ENCODE data around the gene CLDN18. TPM values are rescaled to one million over a fixed set of nuclear protein-coding genes. Genes with fewer than 3 reads are reported as not detected.

Gene CLDN18
- polyA plus RNA-seq, 3 donors, result 0.87 to 4.1 (median 3.6) TPM

DNA sequence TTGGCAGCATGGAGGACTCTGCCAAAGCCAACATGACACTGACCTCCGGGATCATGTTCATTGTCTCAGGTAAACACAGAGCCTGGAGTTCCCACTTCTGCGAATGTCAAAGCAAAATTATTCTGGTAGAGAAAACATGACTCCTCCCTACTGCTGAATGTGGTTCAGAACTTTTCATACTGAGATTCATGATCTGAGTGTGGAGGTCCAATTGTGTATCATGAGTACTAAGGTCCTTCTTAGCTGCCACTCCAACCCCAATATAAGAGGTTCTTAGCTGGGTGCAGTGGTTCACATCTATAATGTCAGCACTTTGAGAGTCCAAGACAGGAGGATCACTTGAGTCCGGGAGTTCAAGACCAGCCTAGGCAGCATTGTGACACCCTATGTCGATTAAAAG lies 13.8 kb downstream of the CLDN18 start:
- DNase-seq, result no peak

- no peak for DNase-seq
Measured at GRCh38 chr3:138025553-138025952, 15.6 kb downstream of the CLDN18 start.

- no peak for DNase-seq
Measured at GRCh38 chr3:138027821-138028220, 17.9 kb downstream of the CLDN18 start.

- DNase-seq, result no peak
Measured at GRCh38 chr3:138030734-138031280, 20.8 kb downstream of the CLDN18 start.

DNA sequence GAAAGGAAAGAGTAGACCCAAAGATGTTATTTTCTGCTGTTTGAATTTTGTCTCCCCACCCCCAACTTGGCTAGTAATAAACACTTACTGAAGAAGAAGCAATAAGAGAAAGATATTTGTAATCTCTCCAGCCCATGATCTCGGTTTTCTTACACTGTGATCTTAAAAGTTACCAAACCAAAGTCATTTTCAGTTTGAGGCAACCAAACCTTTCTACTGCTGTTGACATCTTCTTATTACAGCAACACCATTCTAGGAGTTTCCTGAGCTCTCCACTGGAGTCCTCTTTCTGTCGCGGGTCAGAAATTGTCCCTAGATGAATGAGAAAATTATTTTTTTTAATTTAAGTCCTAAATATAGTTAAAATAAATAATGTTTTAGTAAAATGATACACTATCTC lies 21.6 kb downstream of the CLDN18 start:
- no peak for DNase-seq

DNA sequence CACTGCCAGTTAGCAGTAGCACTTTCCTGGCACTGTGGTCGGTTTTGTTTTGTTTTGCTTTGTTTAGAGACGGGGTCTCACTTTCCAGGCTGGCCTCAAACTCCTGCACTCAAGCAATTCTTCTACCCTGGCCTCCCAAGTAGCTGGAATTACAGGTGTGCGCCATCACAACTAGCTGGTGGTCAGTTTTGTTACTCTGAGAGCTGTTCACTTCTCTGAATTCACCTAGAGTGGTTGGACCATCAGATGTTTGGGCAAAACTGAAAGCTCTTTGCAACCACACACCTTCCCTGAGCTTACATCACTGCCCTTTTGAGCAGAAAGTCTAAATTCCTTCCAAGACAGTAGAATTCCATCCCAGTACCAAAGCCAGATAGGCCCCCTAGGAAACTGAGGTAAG lies 22.6 kb downstream of the CLDN18 start:
- DNase-seq, result no peak

GRCh38 chr3:138033202-138033691 lies 23.3 kb downstream of the CLDN18 start:
- DNase-seq, result no peak

DNA sequence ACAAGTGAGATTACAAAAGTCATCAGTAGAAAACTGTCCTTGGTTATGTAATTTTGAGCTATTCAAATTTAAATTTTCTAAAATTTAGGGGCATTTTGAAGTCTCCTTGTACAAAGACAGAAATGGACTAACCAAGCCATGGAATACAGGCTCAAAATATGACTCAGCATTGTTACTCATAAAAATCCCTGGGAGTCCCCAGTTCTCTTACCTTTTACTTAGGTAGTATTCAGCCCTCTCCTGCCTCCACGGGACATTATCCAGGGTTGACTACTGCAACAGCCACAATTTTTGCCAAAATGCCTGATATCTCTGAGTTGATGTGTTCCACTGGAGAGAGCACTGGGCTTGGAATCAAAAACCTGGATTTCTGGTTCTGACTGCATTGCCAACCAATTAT lies 25.0 kb downstream of the CLDN18 start:
- no peak for DNase-seq

DNA sequence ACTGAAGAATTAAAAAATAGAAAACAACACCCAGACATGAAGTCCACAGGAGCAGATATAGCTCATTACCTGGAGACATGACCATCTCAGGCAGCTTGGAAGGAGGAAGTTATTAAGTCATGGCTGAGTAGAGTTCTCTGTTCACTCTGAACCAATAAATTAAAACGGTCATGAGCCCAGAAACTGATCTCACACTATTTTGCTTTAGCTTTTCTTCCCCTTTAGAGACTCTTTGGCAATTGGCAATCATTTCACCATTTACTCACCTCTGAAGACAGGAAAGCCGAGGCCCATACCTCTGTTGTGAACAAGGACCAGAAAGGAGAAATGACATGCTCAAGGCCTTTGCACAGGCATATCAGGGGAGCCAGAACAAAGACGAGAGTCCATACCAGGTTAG lies 26.6 kb downstream of the CLDN18 start:
- DNase-seq, result peak; percentile 17

DNA sequence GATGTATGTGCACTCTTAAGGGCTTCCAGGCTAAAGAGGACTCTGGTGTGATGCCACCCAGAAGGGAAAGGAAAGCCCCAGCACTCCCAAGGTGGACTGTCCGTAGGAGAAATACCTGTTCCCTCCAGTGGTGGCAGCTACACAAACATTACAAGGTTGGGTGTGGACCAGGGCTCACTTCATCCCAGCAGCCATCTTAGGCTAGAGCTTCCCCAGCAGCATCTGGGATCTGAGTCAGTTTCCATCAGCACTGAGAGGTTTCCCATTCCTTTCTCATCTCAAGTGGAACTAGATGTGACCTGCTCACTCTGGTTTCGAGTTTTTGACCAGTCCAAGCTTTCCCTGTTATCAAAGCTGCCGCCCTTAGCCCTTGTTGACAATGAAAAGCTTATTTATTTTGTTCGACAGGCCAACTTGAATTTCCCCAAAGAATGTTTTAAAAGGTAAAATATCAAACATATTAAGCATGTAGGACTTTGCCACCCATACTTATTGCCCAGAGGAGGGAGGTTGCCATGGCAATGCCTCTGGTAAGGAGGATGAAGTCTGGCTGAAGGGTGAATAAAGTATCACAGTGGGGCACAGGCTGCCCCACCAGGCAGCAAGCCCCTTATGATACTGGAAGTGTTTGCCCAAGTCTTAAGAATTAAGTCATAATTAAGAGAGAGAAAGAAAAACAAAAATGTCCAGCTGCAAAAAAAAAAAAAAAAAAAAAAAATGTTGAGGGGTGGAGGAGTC lies 28.9 kb downstream of the CLDN18 start:
- DNase-seq, result no peak

- DNase-seq, result no peak
Measured at GRCh38 chr3:138042043-138042442, 32.1 kb downstream of the CLDN18 start.

GRCh38 chr3:138043266-138044029 lies 33.5 kb downstream of the CLDN18 start:
- DNase-seq, result no peak

GRCh38 chr3:138046085-138046484 lies 36.1 kb downstream of the CLDN18 start:
- DNase-seq, result no peak

- no peak for DNase-seq
Measured at GRCh38 chr3:138046955-138047354, 37.0 kb downstream of the CLDN18 start.

DNA sequence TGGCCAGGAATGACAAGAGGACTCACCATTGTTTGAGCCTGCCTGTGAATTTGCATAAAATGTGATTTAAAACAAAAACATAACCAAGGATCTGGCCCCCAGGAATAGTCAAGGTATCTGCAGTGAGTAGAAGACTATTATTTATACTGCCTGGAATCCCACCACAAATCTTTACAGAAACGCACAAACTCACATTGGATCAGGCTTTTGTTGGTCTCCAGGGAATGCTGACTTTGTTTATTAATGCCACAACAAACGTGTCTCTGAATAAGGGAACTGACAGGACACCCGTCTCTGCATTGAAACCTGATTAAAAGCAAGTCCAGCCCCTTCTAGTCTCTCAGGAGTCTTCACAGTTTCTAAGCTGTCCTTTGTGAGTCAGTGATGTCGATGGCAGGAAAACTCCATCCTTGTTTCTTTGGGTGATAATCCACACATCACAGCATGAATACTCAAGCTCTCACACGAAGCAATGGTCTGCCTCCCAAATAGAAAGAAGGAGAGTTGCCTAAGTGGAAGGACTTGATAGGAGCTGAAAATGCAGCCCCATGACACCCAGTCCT lies 37.7 kb downstream of the CLDN18 start:
- no peak for DNase-seq

- DNase-seq, result no peak
Measured at GRCh38 chr3:138049157-138049919, 39.4 kb downstream of the CLDN18 start.

DNA sequence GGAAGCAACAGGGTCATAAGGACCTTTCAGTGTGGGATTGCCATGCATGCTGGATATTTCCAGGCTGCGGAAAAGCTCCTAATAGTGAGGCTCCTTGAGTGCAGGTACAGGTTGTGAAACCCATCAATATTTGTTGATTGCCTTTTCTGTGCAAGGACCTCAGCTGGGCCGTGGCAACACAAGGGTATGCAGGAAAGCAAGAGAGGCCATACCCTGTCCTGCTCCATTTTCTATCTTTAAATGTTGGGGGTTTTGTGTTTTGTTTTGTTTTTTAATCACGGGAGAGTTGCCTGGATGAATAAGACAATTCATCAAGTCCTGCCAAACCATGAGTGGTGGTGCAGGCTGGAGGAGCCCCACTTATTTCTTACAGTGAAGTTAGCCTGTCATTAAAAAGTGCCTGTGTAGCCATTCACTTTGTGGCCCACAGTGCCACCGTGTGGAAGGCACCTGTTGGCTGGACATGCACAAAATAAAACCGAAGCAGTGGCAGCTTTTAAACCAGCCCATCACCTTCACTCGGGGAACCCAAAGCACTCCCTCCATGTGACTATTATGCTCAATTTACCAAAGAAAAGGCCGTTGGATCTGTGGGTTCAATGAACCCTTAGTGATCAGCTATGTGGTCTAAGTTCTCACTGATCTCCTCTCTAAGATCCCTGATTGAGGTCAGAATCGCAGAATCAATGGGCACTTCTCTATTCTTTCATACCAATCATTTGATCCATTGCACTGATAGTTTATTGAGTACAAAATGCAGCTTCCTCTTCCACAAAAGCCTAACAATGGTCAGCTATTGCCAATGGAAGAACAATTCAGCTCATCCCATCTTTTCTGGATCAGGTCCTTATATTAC lies 42.2 kb downstream of the CLDN18 start:
- peak; percentile 40 for DNase-seq

DNA sequence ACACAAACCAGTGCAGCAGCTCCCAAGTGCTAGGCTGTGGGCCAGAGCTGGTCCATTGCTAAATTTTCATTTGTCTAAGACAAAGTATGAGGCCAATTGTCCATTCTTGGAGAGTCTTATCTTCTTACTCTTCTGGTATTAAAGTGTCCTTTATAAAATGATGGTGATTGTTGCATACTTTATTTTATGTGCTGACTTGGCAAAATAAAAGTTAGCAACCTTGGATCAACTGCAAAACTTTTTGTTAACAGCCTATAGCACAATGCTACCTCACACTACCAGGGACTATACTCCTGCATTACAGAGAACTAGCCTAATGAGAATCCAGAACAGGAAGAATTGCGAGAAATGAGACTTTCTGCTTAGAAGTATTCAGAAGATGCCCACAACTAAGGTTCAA lies 44.1 kb downstream of the CLDN18 start:
- DNase-seq, result no peak

- no peak for DNase-seq
Measured at GRCh38 chr3:138057384-138057783, 47.4 kb downstream of the CLDN18 start.

- no peak for DNase-seq
Measured at GRCh38 chr3:138059261-138059660, 49.3 kb downstream of the CLDN18 start.

GRCh38 chr3:138060792-138061191 lies 50.8 kb downstream of the CLDN18 start:
- no peak for DNase-seq

All from renal pelvis (tissue), 4 donors.